Skeletal muscle tissue (tissue), 4 donors: ENCODE measurements around the gene MRPS26. TPM values are rescaled to one million over a fixed set of nuclear protein-coding genes. Genes with fewer than 3 reads are reported as not detected.
A peak's percentile ranks its signal among the peaks of the same experiment; 100 is the strongest.
"Not testable (repeated sequence)": the region's sequence is repeated elsewhere in the genome, so short reads cannot be mapped to it uniquely, and the experiment has no call there.

Source experiments
- H3K27ac ChIP-seq: one replicate; pipeline ENCODE4 v1.7.0; 2013; ENCODE audit warnings: mild to moderate bottlenecking, low read depth, low read length, inconsistent platforms
- H3K27me3 ChIP-seq, 3 donors: one replicate each; pipeline ENCODE4 v1.7.0; 2013; ENCODE audit warnings: low read length in 3 of 3; ENCODE audit not compliant: control insufficient read depth in 3 of 3, insufficient read depth in 3 of 3
- H3K36me3 ChIP-seq, 3 donors: one replicate each; pipeline ENCODE4 v1.7.0; 2013; ENCODE audit warnings: low read length in 3 of 3; ENCODE audit not compliant: control insufficient read depth in 3 of 3, insufficient read depth in 3 of 3
- H3K4me1 ChIP-seq, 3 donors: one replicate each; pipeline ENCODE4 v1.7.0; 2013; ENCODE audit warnings: low read length in 3 of 3, mild to moderate bottlenecking in 3 of 3; ENCODE audit not compliant: control insufficient read depth in 3 of 3, insufficient read depth in 3 of 3
- H3K4me3 ChIP-seq, 3 donors: one replicate each; pipeline ENCODE4 v1.7.0; 2013; ENCODE audit warnings: low read length in 3 of 3
- H3K9ac ChIP-seq, 3 donors: one replicate each; pipeline ENCODE4 v1.7.0; 2013; ENCODE audit warnings: low read length in 3 of 3, mild to moderate bottlenecking in 3 of 3, moderate library complexity in 2 of 3, low read depth in 1 of 3
- H3K9me3 ChIP-seq, 3 donors: one replicate each; pipeline ENCODE4 v1.7.0; 2013; ENCODE audit warnings: low read length in 3 of 3; ENCODE audit not compliant: control insufficient read depth in 3 of 3
- total RNA-seq: library from RNA; depleted of rRNA; stranded (reverse); fragments of >200 nt; gene quantifications from one replicate; pipeline ENCODE4 v1.2.3, GENCODE V29; 2014
- donor health status: Osteomylitis.

MRPS26 gene
- total RNA-seq, 1 donor from 2014 or later: 25.6 TPM

DNA sequence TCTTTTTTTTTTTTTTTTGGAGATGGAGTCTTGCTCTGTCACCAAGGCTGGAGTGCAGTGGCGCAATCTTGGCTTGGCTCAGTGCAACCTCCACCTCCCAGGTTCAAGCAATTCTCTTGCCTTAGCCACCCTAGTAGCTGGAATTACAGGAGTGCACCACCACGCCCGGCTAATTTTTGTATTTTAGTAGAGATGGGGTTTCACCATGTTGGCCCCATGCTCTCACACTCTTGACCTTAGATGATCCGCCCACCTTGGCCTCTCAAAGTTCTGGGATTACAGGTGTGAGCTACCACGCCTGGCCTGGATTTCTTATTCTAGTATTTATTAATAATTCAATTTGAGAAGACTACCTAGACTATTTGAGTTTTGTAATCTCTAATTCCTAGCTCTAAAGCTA lies 30.6 kb upstream of the MRPS26 start:
- not testable (repeated sequence) for H3K27me3 ChIP-seq, H3K9me3 ChIP-seq, H3K4me1 ChIP-seq, H3K9ac ChIP-seq, H3K27ac ChIP-seq, H3K4me3 ChIP-seq
- peaks cover 10 to 24% (median 20%) of the 10 kb centered on the region in 3 donors for H3K36me3 ChIP-seq

DNA sequence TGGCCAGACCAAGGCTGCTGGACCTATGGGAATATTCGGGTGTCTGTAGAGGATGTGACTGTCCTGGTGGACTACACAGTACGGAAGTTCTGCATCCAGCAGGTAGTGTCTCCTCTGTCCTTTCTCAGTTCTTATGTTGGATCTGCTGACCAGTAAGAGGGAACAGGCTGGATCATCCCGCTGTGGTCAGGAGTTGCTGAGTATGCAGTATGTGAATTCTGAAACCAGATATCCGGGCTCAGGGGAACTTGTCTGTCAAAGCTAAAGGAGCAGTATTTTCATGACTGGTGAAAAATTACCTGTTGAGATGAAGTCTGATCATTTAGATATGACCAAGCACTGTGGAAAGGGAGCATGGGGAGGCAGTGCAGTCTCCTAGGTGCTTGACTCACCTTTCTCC lies 24.5 kb upstream of the MRPS26 start:
- Histone ChIP-seq H3K9me3 (no peaks in the 10 kb centered on the region), H3K27ac (no peak overlapping the region), H3K9ac (peak overlapping the region in 1 of 3 donors; percentile 44), H3K36me3 (peaks cover 44 to 49% (median 47%) of the 10 kb centered on the region in 3 donors), H3K4me3 (no peak overlapping the region), H3K4me1 (no peaks in the 10 kb centered on the region), H3K27me3 (no peaks in the 10 kb centered on the region)

GRCh38 chr20:3021777-3022176 lies 24.1 kb upstream of the MRPS26 start:
- Histone ChIP-seq H3K36me3 (peaks cover 48 to 54% (median 49%) of the 10 kb centered on the region in 3 donors), H3K4me1 (no peaks in the 10 kb centered on the region), H3K27me3 (no peaks in the 10 kb centered on the region), H3K4me3 (no peak overlapping the region), H3K27ac (no peak overlapping the region), H3K9me3 (no peaks in the 10 kb centered on the region), H3K9ac (peak overlapping the region in 1 of 3 donors; percentile 44)

- H3K9ac ChIP-seq, H3K9me3 ChIP-seq, H3K27me3 ChIP-seq, H3K27ac ChIP-seq, H3K4me1 ChIP-seq, H3K4me3 ChIP-seq: not testable (repeated sequence)
- H3K36me3 ChIP-seq: peaks cover 53 to 58% (median 54%) of the 10 kb centered on the region in 3 donors
Observed at GRCh38 chr20:3022559-3023490, 23.0 kb upstream of the MRPS26 start.

DNA sequence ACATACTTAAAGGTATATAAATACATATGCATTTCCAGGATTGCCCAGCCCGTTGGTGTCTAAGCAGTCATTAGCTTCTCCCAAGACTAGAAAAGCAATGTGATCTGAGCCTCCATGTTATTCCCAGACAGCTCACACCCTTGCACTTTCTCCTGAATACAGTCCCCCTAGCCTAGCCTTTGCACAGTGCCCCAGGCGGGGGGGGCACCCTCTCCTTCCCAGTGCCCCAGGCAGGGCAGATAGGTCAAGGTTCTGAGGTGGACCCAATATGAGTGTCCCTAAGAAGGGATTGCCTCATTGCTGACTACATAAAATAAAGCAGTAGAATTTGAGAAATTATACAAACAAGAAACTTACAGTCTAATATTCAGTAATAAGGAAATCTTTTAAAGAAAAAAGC lies 17.9 kb upstream of the MRPS26 start:
- Histone ChIP-seq H3K4me1 (peaks cover 0 to 1% (median 0%) of the 10 kb centered on the region in 3 donors), H3K27me3 (no peaks in the 10 kb centered on the region), H3K9ac (no peak overlapping the region), H3K36me3 (peaks cover 47 to 65% (median 63%) of the 10 kb centered on the region in 3 donors), H3K4me3 (no peak overlapping the region), H3K9me3 (no peaks in the 10 kb centered on the region), H3K27ac (no peak overlapping the region)

GRCh38 chr20:3031524-3032147 lies 14.2 kb upstream of the MRPS26 start:
- Histone ChIP-seq H3K4me3 (no peak overlapping the region), H3K27me3 (no peaks in the 10 kb centered on the region), H3K4me1 (peaks cover 0 to 5% (median 0%) of the 10 kb centered on the region in 3 donors), H3K27ac (no peak overlapping the region), H3K9me3 (no peaks in the 10 kb centered on the region), H3K9ac (no peak overlapping the region), H3K36me3 (peaks cover 43 to 69% (median 60%) of the 10 kb centered on the region in 3 donors)

DNA sequence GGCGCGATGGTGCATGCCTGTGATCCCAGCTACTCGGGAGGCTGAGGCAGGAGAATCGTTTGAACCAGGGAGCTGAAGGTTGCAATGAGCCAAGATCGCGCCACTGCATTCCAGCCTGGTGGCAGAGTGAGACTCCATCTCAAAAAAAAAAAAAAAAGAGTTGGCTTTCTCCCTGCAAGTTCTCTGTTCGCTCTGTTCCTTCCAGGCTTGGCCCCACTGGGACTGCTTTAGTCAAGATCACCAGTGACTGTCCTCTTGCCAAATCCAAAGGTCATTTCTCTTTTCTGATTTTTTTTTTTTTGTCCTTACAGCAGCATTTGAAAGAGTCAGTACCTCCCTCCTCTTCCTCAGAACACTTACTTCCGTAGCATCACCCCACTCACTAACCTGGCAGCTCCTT lies 13.2 kb upstream of the MRPS26 start:
- Histone ChIP-seq H3K4me3 (no peak overlapping the region), H3K36me3 (peaks cover 44 to 69% (median 60%) of the 10 kb centered on the region in 3 donors), H3K9ac (no peak overlapping the region), H3K27me3 (no peaks in the 10 kb centered on the region), H3K9me3 (no peaks in the 10 kb centered on the region), H3K4me1 (peaks cover 0 to 5% (median 0%) of the 10 kb centered on the region in 3 donors), H3K27ac (no peak overlapping the region)

DNA sequence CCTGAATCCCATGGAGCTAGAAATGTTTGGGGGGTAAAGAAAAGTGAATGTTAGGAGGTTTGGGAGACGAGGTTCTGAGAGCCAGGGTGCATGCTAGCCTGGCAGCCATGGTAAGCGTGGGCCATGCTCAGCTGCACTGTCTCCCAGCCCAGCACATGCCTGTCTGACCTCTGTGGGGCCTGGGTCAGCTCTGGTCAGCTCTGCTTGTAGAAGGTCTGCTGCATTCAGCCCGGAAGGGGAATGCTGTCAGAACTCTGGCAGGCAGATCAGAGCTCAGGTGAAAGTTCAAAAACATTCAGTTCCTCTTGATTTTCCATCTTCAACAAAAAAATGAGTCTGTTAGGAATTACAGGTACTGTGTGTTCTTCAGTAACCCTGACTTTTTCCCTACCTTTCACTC lies 8.2 kb upstream of the MRPS26 start:
- Histone ChIP-seq H3K9me3 (no peaks in the 10 kb centered on the region), H3K9ac (no peak overlapping the region), H3K27me3 (no peaks in the 10 kb centered on the region), H3K27ac (no peak overlapping the region), H3K4me1 (peaks cover 6 to 12% (median 11%) of the 10 kb centered on the region in 3 donors), H3K36me3 (peaks cover 46 to 66% (median 52%) of the 10 kb centered on the region in 3 donors), H3K4me3 (no peak overlapping the region)

DNA sequence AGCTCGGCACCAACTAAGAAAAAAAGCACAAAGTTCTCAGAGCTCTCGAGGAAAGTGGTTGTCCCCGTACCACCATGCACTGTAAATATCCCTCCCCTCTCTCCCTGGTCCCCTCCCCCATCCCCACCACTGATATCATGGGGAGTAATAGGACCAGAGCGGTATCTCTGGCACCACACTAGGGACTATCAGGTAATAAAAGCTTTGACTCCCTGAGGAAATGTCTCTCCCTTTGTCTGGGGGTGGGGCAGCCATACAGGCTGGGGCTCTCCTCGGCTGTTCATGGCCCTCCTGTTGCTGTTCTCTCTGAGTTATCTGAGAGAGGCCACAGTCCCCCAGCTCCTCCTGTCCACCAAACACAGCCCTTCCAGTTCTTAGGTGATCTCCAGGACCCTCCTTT lies 7.4 kb upstream of the MRPS26 start:
- H3K9me3 ChIP-seq: no peaks in the 10 kb centered on the region

DNA sequence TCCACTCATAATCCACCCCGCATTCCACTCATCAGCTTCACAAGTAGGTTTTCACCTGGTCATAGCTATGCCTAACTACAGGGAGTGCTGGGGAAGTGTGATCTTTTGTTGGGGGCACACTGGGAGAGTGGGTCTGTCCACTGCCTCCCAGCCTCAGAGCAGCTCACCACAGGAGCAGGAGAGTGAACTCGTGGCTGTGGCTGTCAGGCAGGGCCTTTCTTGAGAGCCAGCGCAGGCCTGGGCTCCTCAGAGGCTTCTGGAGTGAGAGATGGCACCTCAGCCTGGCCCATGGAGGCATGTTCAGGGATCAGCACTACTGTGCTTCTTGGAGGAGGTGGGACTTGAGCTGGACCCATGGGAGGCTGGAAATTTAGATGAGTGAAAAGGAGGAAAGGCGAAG lies 6.4 kb upstream of the MRPS26 start:
- Histone ChIP-seq H3K4me1 (peaks cover 6 to 23% (median 10%) of the 10 kb centered on the region in 3 donors), H3K4me3 (no peak overlapping the region), H3K9me3 (no peaks in the 10 kb centered on the region), H3K27me3 (no peaks in the 10 kb centered on the region), H3K27ac (no peak overlapping the region), H3K36me3 (peaks cover 46 to 58% (median 52%) of the 10 kb centered on the region in 3 donors), H3K9ac (no peak overlapping the region)

More for the DNA sequence above, 7.4 kb upstream of the MRPS26 start:
- Histone ChIP-seq H3K27me3 (no peaks in the 10 kb centered on the region), H3K27ac (no peak overlapping the region), H3K4me3 (no peak overlapping the region), H3K4me1 (peaks cover 6 to 20% (median 10%) of the 10 kb centered on the region in 3 donors), H3K9ac (no peak overlapping the region), H3K36me3 (peaks cover 46 to 62% (median 52%) of the 10 kb centered on the region in 3 donors)
